NCI-H526 treated with DMSO at 0.1 percent for 48 hours (cell line): ENCODE data around the gene TMEM80.
A peak's percentile ranks its signal among the peaks of the same experiment; 100 is the strongest.
"Not testable (repeated sequence)": the region's sequence is repeated elsewhere in the genome, so short reads cannot be mapped to it uniquely, and the experiment has no call there.

ENCODE experiments used
- DNase-seq: peaks from one replicate; lab custom pipeline; 2025; lab: John Stamatoyannopoulos, UW

TMEM80 gene

DNA sequence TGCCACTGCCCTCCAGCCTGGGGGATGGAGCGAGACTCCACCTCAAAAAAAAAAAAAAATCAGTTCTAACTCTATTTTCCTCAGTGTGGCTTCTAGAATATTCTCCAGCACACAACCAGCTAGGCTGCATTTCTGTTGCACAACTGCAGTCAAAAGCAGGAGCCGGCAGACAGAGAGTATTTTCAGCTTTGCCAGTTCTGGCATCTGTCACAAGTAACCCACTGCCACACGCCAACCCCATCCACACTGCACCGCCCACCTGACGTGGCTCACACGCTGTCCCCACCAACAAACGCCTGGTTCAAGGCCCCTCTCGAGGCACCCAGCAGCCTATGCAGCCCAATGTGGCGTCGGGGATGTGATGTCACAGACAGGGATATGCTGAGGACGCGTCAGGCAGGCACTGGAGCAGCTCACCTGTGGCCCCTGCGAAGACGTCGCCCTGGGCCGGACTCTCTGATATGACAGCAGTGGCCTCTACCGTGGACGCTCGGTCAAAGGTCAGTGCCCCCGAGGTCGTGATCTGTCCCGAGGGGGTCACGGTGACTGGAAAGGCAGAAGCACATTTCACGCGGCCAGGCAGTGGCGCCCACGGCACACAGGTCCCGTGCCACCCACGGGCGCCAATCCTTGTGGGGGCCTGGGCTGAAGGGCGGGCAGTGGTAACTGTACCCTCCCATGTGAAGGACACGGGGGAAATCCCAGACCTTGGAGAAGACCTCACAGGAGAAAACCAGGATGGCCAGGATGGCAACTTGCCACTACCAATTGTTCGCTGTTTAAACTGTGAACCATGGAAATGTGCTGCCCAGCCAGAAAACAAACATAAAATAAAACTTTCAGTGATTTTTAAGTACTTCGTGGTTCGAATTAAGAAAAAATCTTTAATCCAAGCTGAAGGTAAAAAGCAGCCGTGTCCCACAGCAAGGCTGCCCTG, 16.1 kb upstream of the TMEM80 start:
- no peak for DNase-seq

DNA sequence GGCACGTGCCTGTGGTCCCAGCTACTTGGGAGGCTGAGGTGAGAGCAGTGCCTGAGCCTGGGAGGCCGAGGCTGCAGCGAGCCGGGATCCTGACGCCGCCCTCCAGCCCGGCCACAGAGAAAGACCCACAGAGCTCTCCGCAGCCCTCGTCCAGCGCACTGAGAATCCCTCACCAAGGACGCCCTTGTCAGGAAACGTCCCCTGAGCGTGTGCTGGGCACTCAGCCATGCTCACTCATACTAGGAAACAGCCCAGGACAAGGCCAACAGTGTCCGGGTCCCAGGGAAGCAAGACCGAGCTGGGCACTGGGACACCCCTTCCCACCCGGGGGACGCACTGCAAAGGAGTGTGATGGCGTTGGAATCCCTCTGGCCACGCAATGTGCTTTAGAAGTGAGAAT, 15.1 kb upstream of the TMEM80 start:
- no peak for DNase-seq

- DNase-seq = no peak
Measured at GRCh38 chr11:680970-681369, 14.6 kb upstream of the TMEM80 start.

GRCh38 chr11:686451-687243, 9.0 kb upstream of the TMEM80 start:
- no peak for DNase-seq

DNA sequence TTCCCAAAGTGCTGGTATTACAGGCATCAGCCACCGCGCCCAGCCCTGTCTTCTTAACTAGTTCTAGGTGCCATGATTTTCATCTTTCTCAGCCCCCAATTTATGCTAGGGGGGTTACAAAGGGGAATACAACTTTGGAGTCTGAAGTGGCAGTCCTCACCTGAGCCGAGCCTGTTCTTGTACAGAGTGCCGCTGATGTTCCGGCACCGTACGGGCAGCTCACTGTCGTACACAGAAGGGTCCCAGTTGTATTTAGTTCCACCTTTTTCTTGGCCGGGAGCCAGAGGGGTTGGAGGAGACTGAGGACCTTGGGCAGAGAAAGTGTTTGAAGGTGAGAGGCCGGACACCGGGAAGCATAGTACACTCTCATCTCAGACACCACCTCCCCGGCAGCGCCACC, 7.9 kb upstream of the TMEM80 start:
- no peak for DNase-seq

GRCh38 chr11:688681-689080, 6.9 kb upstream of the TMEM80 start:
- DNase-seq = no peak

DNA sequence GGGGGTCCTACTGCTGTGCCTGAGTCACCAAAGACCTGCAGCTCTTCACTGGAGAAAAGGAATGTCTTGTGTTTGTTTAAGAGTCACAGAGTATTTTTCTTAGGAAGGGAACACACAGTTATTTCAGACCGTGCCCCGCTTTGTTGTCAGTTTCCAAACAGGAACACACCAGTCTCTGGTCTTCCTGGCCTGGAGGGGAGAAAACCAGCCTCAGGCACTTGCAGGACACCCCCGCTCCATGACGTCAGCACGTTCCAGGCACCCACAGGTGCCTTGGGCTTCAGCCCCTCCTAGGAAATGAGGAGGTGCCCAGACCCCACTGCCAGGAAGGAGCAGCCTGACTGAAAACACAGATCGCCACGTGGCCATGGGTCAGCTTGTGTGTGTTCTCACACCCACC, 6.0 kb upstream of the TMEM80 start:
- no peak for DNase-seq

- DNase-seq = not testable (repeated sequence)
Measured at GRCh38 chr11:690244-690643, 5.4 kb upstream of the TMEM80 start.

DNA sequence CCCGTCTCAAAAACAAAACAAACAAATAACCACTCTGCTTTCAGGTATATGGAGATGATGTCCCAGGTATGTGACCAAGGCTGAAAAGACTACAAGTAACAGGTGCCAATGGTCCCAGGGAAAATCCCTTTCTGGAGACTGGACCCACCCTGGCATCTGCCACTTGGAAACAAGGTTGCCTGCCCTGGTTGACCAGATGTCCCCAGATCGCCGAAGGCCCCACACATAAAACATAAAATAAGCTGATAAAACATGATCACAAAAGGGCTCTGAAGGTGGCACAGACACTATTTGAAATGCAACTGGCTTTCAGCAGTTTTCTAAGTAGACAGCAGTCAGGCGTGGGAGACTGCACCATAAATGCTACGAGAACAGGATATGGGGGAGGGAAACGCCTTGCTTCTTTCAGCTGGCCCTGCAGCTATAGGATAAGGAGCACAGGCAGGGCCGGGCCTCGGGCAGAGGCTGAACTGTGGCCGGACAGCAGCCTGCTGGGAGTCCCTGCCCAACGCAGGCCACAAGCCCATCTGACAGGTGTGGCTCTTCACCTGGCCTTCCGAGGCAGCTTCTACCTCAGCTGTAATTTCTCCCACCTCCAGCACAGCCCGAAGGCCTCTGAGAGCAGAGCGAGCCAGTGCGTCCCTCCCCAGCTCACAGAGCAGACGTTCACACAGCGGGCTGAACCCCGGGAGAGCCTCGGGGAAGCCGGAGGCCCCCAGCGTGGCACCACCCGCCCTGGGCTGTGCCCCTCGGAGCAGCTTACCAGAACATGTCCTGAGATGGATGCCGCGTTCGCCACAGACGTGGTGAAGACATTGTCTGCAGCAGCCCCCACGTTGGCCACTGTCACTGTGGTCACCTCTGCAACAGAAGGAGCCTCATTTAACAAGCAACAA, 4.6 kb upstream of the TMEM80 start:
- no peak for DNase-seq

GRCh38 chr11:691710-692590, 3.7 kb upstream of the TMEM80 start:
- no peak for DNase-seq

DNA sequence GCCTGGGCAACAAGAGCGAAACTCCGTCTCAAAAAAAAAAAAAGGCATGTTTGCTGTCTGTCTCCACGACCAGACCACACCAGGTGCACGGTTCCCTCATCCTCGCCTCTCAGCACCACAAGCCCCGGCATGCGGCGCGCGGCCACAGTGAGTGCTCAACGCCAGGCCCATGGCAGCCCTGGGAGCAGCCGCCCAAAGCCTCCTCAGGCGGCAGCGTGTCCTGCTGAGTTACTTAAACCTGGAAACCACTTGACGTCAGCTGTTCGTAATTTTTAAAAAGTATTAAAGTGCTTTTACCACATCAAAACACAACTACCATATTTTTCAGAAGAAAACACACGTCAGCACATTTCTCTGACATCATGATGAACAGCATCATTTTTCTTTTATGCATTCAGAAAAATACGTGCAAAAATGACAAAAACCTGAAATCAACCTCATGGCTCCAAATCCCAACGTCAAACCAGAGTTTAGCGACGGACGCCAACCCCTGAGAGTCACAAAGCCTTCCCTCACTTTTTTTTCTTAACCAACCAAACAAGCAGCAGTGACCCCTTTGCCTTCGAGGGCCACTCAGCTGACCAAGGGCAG, 2.7 kb upstream of the TMEM80 start:
- no peak for DNase-seq

DNA sequence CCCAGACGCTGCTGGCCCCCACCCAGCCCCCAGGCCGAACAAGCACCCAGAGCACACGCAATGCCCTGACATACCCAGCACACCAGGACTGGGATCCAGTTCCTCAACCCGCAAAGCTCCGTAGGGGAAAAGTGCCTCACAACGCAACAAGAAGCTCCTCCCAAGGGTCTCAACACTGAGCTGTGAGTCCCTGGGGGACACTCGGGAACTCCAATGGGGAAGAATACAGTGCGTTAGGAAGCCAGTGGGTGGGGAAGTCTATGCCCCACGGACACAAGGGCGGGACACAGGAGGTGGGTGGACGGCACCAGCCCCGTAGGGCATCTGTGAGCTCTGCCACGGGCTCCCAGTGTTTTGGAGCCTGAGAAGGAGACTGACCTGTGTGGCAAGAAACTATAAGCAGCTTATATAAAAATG, 2.2 kb upstream of the TMEM80 start:
- DNase-seq = no peak

DNA sequence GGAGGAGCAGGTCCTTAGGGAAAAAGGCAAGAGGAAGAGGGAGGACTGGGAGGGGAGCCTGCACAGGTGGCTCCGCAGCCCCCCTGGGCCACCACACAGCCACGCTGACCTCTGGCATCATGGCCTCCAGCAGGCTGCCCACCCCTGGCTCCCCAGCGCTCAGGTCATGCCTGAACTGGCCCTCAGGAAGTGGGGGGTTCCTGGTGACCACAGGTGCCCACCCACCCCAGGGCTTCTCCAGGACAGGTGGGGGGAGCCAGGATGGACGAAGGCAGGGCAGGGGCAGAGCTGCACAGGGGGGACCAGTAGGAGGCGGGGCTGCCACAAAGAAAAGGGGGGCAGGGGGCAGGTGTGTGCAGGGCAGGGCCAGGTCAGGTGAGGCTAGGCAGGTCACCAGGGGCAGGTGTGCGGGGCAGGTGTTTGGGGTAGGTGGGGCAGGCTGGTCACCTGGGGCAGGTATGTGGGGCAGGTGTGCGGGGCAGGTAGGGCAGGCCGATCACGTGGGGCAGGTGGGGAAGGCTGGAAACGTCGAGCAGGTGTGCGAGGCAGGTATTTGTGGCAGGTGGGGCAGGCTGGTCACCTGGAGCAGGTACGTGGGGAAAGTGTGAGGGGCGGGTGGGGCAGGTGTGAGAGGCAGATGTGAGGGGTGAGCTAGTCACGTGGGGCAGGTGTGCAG, 1.6 kb upstream of the TMEM80 start:
- no peak for DNase-seq

GRCh38 chr11:694563-695287, 891 bp upstream of the TMEM80 start, which contains the start of gene DEAF1:
DEAF1 (minus strand) TSS chr11:695222; CDS start chr11:695047, 175 bp downstream.
- peak; percentile 98 for DNase-seq

DNA sequence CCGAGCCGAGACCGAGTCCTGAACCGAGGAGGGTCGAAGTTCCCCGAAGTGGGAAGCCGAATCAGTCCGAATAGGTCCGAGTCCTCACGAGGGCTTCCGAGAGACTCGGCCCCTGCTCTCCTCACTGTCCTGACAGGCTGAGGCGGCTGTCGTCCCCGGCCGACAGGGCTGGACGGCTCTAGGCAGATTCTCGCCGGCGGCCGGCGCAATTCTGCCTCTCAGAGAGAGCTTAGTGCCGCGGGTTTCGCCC, 403 bp upstream of the TMEM80 start:
- DNase-seq = no peak

- no peak for DNase-seq
Measured at GRCh38 chr11:696955-697491, 1.4 kb downstream of the TMEM80 start.

GRCh38 chr11:697811-698311, 2.2 kb downstream of the TMEM80 start:
- DNase-seq = no peak

GRCh38 chr11:698493-699115, 3.0 kb downstream of the TMEM80 start:
- no peak for DNase-seq

DNA sequence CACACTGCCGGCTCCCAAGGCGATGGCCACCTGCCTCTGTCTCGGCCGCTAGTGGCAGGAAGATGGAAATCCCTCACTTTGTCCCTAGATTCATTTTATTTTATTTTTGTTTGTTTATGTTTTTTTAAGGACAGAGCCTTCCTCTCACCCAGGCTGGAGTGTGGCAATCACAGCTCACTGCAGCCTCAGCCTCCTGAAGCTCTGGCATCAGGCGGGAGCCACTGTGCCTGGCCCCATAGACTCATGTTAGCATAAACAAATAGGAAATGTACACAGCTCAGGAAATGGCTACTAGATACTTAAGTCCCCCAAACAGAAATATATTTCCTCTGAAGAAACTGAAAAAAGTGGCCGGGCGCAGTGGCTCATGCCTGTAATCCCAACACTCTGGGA, 3.5 kb downstream of the TMEM80 start:
- DNase-seq = no peak
